T-helper 22 cell (primary cell): ENCODE results near the gene GGA2.
"Not testable (repeated sequence)": the region's sequence is repeated elsewhere in the genome, so short reads cannot be mapped to it uniquely, and the experiment has no call there.

Source experiments
- DNase-seq: peaks from one replicate; pipeline ENCODE4 v3.0.0-alpha.2; 2020; ENCODE audit warnings: low read depth

The GGA2 gene, protein sequence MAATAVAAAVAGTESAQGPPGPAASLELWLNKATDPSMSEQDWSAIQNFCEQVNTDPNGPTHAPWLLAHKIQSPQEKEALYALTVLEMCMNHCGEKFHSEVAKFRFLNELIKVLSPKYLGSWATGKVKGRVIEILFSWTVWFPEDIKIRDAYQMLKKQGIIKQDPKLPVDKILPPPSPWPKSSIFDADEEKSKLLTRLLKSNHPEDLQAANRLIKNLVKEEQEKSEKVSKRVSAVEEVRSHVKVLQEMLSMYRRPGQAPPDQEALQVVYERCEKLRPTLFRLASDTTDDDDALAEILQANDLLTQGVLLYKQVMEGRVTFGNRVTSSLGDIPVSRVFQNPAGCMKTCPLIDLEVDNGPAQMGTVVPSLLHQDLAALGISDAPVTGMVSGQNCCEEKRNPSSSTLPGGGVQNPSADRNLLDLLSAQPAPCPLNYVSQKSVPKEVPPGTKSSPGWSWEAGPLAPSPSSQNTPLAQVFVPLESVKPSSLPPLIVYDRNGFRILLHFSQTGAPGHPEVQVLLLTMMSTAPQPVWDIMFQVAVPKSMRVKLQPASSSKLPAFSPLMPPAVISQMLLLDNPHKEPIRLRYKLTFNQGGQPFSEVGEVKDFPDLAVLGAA

DNA sequence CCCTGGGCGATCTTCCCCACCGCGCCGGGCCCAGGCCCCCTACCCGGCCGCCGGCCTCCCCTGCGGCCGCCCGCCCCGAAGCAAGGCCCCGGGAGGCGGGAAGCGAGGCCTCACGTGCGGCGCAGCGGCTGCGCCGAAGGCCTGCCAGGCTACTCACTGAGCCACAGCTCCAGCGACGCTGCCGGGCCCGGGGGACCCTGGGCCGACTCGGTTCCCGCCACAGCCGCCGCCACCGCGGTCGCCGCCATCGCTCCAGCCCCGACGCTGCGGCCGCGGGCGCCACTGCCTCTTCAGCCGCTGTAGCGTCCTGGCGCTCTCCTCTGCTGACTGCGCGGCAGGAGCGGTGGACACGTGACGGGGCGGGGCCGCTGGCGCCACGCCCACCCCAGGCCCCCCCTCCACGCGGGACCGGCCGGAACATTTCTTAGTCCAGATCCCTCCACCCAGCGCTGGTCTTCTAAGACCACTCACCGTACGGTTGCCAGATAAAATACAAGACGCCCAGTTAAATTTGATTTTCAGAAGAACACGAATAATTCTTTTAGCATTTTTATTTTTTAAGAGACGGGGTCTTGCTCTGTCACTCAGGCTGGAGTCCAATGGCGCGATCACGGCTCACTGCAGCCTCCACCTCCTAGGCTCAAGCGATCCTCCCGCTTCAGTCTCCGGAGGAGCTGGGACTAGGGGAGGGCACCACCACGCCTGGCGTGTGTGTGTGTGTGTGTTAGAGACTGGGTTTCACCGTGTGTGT is at the start of gene GGA2:
Gene GGA2, minus strand, starts transcription at position 331 of the 751 bp plus-strand sequence. Its CDS starts 83 bp downstream, at position 248.
- DNase-seq: peak; percentile 63

DNA sequence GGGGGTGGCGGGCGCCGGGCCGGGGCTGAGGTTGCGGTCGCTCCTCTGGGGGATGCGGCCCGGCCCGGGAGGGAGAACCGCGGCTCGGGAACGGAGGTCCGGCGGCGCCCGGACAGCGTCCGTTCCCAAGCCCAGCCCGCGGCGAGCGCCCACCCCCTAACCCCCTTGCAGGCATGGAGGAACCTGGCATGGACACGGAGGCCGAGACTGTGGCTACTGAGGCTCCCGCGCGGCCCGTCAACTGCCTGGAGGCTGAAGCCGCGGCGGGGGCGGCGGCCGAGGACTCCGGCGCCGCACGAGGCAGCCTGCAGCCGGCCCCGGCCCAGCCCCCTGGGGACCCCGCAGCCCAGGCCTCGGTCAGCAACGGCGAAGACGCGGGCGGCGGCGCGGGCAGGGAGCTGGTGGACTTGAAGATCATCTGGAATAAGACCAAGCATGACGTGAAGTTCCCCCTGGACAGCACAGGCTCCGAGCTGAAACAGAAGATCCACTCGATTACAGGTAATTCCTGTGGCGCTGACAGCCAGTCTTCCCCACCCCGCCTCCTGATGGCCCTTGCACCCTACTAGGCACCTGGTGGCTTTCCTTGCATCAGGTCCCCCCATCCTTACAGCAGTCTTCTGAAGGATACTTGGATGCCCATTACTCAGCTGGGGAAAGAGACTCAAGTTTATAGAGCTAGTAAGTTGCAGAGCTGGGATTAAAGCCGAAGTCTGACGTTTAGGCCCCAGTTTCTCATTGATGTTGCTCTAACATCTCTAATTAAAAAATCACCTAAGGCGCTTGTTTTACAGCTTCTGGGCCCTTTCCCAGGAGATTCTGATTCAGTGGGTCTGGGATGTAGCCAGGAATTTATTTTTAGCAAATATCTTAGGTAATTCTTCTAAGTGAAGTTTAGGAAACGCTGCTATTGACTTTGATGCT is 47.7 kb upstream of the GGA2 start:
- no peak for DNase-seq

DNA sequence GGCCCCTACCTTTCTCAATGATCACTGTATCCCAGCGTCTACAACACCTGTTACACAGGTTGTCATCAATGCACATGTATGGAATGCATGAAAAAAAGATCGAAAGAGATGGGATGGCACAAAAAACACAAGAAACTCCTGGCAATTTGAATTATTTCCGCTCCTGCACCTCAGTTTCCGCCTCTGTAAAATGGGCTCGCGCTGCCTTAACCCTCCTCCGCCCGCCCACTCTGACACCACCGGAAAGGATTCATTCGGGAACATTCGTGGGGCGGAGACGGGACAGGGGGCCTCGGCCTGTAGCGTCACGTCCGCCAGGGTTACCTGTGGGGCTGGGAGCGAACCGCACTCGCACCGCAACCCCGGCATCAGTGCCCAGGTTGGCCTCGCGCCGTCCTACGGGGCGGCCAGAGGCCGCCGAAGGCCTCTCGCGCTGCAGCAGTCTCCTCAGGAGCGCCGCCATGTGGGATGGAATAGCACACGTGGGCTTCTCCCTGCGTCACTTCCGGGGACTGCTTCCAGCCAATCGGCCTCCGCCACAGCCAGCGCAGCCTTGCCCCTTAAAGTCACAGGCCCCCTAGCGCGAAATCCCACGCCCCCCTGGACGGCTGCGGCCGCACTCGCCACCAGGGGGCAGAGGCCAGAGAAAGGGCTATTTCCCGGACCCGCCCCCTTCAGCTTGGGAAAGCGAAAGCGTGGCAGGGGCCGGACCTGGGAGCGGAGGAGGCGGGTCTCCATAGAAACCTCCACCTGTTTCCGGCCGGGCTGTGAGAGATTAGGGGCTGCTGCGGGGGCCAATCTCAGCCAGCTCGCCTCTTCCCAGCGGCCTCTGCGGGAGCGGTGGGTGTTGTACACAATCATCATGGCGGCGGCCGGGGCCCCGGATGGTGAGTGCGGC is 46.8 kb upstream of the GGA2 start, which contains the start of the genes EARS2 and UBFD1:
Gene EARS2, minus strand, starts transcription at position 470 of the 898 bp plus-strand sequence. Its CDS starts 7 bp downstream, at position 463.
Gene UBFD1, plus strand, starts transcription at position 847 of the 898 bp plus-strand sequence. Its CDS starts 16 bp downstream, at position 863.
- peak; percentile 90 for DNase-seq

DNA sequence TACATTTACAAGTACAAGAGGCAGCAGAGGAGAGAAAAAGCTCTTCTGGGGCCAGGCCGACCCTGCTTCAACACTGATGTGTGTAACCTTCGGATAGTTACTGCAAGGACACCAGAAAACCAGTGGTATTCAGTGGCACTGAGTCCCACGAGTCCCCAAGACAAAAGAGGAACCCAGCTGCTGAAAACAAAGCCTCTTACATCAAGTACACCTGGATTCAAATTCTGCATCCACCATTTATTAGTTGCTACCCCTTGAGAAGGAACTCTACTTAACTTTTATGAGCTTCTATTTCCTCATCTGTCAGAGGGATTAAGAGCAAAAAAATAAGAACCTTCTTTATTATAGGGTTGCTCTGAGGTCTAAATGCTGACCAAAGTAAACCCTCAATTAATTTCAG is 44.2 kb upstream of the GGA2 start:
- DNase-seq: no peak

DNA sequence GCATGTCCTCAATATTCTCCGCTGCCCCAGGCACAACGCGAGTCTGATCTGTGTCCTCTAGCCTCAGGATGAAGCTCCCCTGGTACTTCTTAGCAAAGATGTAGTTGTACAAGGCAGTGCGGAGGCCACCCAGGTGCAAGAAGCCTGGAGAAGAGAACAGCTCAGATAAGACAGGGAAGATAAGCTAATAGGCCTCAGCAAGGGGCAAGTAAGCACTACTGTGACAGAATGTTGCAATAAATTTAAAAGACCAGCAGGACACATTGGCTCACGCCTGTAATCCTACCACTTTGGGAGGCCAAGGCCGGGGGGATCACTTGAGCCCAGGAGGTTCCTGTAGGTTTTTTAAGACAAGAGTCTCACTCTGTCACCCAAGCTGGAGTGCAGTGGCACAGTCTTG is 41.9 kb upstream of the GGA2 start:
- DNase-seq: no peak

DNA sequence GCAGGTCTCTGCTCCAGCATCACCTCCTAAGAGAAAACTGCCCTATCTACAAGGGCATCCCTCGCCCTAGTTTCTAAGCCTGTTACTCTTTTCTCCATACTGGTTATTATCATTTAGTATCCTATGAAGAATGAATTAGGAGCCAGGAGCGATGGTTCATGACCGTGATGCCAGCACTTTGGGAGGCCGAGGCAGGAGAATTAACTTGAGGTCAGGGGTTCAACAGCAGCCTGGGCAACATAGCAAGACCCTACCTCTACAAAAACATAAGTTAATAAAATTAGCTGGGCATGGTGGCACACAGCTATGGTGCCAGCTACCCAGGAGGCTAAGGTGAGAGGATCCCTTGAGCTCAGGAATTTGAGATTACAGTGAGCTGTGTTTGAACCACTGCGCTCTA is 39.6 kb upstream of the GGA2 start:
- DNase-seq: no peak

DNA sequence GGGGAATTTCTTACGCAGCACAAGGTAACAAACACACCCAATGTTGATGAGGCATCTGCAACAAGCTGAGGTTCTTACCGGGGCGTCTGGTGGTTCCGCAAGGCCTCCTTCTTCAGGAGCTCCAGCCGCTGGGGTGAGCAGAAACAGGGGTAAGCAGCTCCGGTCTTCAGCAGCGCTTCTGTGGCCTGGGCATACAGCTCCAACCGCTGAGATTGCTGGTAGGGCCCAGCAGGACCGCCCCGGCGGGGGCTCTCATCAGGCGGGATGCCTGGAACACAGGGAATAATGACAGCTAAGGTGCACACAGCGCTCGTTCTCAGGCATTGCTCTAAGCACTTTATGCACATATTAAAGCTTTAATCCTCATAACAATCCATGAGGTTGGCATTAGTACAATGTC is 34.1 kb upstream of the GGA2 start:
- DNase-seq: no peak

DNA sequence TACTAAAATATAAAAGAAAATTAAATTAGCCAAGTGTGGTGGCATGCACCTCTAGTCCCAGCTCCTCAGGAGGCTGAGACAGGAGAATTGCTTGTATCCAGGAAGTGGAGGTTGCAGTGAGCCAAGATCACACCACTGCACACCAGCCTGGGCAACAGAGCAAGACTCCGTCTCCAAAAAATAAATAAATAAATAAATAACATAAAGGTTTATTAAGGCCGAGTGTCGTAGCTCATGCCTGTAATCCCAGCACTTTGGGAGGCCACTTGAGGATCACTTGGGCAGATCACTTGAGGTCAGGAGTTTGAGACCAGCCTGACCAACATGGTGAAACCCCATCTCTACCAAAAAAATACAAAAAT is 30.5 kb upstream of the GGA2 start:
- not testable (repeated sequence) for DNase-seq

DNA sequence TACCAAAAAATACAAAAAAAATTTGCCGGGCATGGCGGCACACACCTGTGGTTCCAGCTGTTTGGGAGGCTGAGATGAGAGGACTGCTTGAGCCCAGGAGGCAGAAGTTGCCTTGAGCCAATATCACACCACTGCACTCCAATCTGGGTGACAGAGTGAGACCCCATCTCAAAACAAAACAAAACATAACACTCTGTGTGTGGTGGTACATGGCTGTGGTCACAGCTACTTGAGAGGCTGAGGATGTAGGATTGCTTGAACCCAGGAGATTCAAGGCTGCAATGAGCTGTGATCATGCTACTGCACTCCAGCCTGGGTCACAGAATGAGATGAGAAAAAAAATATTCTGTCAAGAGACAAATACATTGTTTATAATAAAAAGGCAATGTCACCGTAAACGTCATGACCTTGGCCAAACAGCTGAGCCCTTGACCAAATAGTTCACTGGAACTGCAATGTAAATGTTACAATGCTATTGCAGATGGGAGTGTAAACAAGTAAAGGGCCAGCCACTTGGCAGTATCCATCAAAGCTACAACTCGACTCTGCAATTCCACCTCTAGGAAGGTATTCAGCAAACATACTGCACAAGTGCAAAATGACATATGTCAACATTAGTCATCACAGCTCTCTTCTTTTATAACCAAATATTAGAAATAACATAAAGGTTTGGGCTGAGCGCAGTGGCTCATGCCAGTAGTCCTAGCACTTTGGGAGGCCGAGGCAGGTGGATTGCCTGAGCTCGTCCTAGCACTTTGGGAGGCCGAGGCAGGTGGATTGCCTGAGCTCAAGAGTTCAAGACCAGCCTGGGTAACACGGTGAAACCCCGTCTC is 29.9 kb upstream of the GGA2 start:
- DNase-seq: no peak

DNA sequence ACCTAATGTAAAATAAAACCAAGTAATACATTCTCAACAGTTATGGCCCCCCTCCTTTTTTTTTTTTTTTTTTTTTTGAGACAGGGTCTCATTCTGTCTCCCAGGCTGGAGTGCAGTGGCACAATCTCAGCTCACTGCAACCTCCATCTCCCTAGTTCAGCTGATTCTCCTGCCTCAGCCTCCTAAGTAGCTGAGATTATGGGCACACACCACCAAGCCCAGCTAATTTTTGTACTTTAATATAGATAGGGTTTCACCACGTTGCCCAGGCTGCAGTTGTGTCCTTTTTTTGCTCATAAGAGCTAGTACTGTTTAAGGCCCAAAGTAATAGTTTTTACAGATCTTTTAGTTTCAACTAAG is 28.6 kb upstream of the GGA2 start:
- no peak for DNase-seq

DNA sequence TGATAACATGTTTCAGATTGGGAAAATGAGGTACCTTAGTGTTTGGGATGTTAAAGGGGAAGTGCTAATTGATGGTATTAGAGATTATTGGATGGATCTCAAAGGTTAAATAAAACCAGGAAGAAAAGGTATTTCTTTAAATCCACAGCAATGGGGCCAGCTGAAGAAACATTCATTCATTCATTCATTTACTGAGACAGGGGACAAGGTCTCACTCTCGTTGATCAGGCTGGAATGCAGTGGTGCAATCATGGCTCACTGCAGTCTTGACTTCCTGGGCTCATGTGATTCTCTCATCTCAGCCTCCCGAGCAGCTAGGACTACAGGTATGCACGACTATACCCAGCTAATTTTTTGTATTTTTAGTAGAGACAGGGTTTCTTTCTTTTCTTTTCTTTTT is 27.1 kb upstream of the GGA2 start:
- DNase-seq: no peak

DNA sequence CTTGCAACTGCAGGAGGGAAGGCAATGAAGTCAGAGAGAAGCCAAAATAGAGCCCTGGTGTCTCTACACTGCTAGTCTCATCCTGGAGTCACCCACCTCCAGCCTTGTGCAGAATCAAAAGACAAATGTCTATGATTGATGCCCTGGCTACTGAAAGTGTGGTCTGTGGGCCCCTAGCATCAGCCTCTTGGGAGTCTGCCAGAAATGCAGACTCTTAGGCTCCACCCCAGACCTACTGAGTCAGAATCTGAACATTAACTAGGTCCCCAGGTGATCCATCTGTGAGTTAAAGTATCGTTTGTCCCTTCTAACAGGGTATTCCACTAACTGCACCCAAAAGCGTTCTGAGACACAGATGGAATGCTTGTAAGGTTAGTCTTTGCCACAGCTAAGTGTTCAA is 25.6 kb upstream of the GGA2 start:
- no peak for DNase-seq

DNA sequence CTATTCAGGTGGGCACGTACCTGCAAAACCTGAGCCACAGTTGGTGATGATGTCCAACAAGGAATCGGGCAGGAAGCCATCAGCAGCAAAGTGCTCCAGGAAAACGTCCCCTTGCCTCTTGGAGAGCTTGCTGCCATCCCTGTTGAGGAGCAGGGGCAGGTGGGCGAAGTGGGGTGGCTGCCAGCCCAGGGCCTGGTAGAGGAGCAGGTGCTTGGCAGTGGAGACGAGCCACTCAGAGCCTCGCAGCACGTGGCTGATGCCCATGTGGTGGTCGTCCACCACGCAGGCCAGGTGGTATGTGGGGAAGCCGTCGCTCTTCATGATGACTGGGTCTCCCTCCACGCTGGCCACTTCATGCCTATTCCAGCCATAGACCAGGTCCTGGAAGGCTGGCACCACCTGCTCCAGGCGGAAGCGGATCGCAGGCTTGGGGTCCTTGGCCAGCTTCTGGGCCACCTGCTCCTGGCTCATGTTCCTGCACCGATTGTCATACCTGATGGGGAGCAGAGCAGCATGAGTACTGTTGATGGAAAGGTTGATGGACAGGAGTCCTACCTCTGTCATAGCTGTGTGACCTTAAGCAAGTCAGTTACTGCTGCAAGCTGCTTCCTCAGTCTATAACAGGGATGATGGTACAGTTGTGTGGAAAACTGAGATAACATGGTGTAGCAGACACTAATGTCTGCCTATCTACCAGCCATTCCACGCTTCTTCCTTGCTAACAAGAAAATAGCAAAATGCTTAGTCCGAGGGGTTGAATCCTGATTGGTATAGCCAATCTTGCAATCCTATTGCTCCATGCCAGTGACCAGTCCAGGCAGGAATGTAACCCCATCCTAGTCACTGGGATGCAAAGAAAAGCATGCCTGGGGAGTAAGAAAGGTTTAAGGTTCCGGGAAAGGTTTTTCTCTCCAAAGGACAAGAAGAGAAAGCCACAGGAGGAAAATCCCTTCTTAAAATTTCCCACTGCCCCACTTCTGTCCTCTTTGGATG is 24.9 kb upstream of the GGA2 start:
- no peak for DNase-seq

DNA sequence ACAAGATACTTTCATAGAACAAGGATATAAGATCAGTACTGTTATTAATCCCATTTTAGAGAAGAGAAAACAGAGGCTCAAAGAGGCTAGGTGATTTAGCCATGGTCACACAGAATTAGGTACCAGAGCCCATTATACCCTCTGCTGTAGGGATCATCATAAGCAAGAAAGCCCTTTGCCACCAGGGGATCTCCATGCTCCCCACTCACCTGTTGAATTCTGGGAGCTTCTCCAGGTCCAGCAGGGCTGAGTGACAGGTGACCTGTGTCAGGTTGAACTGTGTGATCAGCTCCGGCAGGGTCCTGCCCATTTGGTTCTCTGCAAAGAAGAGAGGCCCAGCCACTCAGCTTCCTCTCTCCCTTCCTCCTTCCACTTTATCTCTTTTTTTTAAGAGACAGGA is 22.2 kb upstream of the GGA2 start:
- no peak for DNase-seq

DNA sequence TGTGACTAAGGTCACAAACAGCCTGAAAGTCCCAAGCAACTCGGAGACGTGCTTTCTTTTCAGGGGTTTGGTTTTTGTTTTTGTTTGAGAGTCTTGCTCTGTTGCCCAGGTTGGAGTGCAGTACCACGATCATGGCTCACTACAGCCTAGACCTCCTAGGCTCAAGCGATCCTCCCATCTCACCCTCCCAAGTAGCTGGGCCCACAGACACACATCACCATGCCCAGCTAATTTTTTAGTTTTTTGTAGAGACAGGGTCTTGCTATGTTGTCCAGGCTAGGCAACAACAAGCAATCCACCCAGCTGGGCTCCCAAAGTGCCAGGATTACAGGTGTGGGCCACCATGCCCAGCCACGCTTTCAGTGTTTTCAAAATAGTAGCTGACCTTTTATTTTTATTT is 19.8 kb upstream of the GGA2 start:
- no peak for DNase-seq

DNA sequence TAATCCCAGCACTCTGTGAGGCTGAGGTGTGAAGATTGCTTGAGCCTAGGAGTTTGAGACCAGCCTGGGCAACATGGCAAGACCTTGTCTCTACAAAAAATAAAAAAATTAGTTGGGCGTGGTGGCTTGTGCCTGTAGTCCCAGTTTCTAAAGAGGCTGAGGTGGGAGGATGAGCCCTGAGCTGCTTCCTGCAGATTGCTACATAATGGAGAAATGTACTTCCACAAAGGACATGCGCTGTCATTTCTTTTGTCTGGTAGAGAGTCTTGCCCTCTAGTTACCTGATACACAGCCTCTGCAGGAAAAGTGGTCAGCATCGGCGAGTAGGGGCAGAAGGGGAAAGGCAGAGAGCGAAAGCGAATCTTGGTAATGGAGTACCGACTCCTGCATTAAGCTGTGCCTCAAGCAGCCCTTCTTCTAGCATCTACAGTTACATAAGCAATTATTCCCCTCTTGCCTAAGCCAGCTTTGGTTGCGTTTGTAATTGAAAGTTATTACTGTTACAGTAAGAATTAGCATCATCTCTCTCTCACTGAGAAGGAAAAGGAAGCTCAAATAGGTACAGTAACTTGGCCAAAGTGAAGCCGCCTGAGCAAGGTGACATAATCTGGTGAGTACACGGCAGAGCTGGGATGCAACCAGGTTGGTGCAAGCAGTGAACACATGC is 18.5 kb upstream of the GGA2 start:
- no peak for DNase-seq

DNA sequence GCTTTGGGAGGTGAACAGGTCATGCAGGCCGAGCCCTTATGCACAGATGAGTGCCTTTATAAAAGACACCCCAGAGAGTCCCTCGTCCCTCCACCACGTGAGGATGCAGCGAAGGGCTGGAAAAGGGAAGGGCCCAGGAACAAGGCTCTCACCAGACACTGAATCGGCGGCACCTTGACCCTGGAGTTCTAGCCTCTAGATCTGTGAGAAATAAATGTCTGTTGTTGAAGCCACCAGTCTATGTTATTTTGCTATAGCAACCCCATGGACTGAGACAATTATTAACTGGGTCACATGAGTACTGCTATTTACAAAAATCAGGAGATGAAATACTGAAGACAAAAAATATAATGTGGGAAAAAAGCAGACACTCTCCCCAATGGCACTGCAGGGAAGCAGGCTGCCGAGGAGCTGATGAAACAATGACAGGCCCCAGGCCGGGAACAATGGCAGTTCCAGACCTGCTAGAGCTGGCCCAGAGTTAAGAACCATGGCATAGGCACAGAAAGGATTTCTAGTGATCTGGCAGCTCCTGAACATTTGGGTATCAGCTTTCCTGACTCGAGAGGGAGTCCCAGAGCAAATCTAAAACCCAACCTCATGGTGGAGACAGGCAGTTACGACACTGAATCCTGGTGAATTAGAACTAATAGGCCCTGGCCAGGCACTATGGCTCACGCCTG is 17.8 kb upstream of the GGA2 start:
- no peak for DNase-seq
